ENCODE results near the gene NRXN2.

The NRXN2 gene

GRCh38 chr11:64723907-64724862, 1.2 kb upstream of the NRXN2 start:
- peak overlapping the region; percentile 52 for H3K4me3 Mint-ChIP-seq
- H3K36me3 Mint-ChIP-seq (ENCODE audit: low read depth), result peaks cover 11% of the 10 kb centered on the region
- H3K27ac Mint-ChIP-seq, result no peak overlapping the region
- no peaks in the 10 kb centered on the region for H3K9me3 Mint-ChIP-seq
- peaks cover 34% of the 10 kb centered on the region for H3K27me3 Mint-ChIP-seq (ENCODE audit: low read depth)
- H3K4me1 Mint-ChIP-seq (ENCODE audit: low read depth), result peaks cover 12% of the 10 kb centered on the region

GRCh38 chr11:64722141-64723065, 594 bp downstream of the NRXN2 start:
- Mint-ChIP-seq H3K27me3 (ENCODE audit: low read depth) (peaks cover 47% of the 10 kb centered on the region), H3K4me3 (peak overlapping the region; percentile 53), H3K36me3 (ENCODE audit: low read depth) (no peaks in the 10 kb centered on the region), H3K9me3 (no peaks in the 10 kb centered on the region), H3K27ac (no peak overlapping the region), H3K4me1 (ENCODE audit: low read depth) (peaks cover 12% of the 10 kb centered on the region)

GRCh38 chr11:64721359-64721699, 1.7 kb downstream of the NRXN2 start:
- Mint-ChIP-seq H3K4me1 (ENCODE audit: low read depth) (peaks cover 12% of the 10 kb centered on the region), H3K27ac (no peak overlapping the region), H3K36me3 (ENCODE audit: low read depth) (no peaks in the 10 kb centered on the region), H3K9me3 (no peaks in the 10 kb centered on the region), H3K4me3 (no peak overlapping the region), H3K27me3 (ENCODE audit: low read depth) (peaks cover 55% of the 10 kb centered on the region)

GRCh38 chr11:64720640-64721358, 2.2 kb downstream of the NRXN2 start:
- Mint-ChIP-seq H3K4me3 (no peak overlapping the region), H3K27ac (no peak overlapping the region), H3K9me3 (no peaks in the 10 kb centered on the region), H3K27me3 (ENCODE audit: low read depth) (peaks cover 60% of the 10 kb centered on the region), H3K36me3 (ENCODE audit: low read depth) (no peaks in the 10 kb centered on the region), H3K4me1 (ENCODE audit: low read depth) (peaks cover 12% of the 10 kb centered on the region)

GRCh38 chr11:64720167-64720566, 2.8 kb downstream of the NRXN2 start:
- no peak overlapping the region for H3K27ac Mint-ChIP-seq
- H3K4me3 Mint-ChIP-seq, result no peak overlapping the region
- H3K36me3 Mint-ChIP-seq (ENCODE audit: low read depth), result no peaks in the 10 kb centered on the region
- peaks cover 13% of the 10 kb centered on the region for H3K4me1 Mint-ChIP-seq (ENCODE audit: low read depth)
- H3K27me3 Mint-ChIP-seq (ENCODE audit: low read depth), result peaks cover 66% of the 10 kb centered on the region
- no peaks in the 10 kb centered on the region for H3K9me3 Mint-ChIP-seq

- Mint-ChIP-seq H3K4me3 (no peak overlapping the region), H3K9me3 (no peaks in the 10 kb centered on the region), H3K27ac (no peak overlapping the region), H3K36me3 (ENCODE audit: low read depth) (no peaks in the 10 kb centered on the region), H3K27me3 (ENCODE audit: low read depth) (peaks cover 74% of the 10 kb centered on the region), H3K4me1 (ENCODE audit: low read depth) (peaks cover 10% of the 10 kb centered on the region)
Observed at GRCh38 chr11:64719406-64719805, 3.6 kb downstream of the NRXN2 start.

- H3K9me3 Mint-ChIP-seq, result no peaks in the 10 kb centered on the region
- H3K27ac Mint-ChIP-seq, result no peak overlapping the region
- peaks cover 4% of the 10 kb centered on the region for H3K4me1 Mint-ChIP-seq (ENCODE audit: low read depth)
- H3K4me3 Mint-ChIP-seq, result no peak overlapping the region
- H3K27me3 Mint-ChIP-seq (ENCODE audit: low read depth), result peaks cover 80% of the 10 kb centered on the region
- H3K36me3 Mint-ChIP-seq (ENCODE audit: low read depth), result no peaks in the 10 kb centered on the region
Observed at GRCh38 chr11:64718780-64719124, 4.2 kb downstream of the NRXN2 start.

GRCh38 chr11:64718084-64718779, 4.8 kb downstream of the NRXN2 start:
- Mint-ChIP-seq H3K9me3 (no peaks in the 10 kb centered on the region), H3K27ac (no peak overlapping the region), H3K4me1 (ENCODE audit: low read depth) (peaks cover 3% of the 10 kb centered on the region), H3K36me3 (ENCODE audit: low read depth) (no peaks in the 10 kb centered on the region), H3K4me3 (no peak overlapping the region), H3K27me3 (ENCODE audit: low read depth) (peaks cover 81% of the 10 kb centered on the region)

- no peak overlapping the region for H3K4me3 Mint-ChIP-seq
- no peak overlapping the region for H3K27ac Mint-ChIP-seq
- no peaks in the 10 kb centered on the region for H3K36me3 Mint-ChIP-seq (ENCODE audit: low read depth)
- peaks cover 80% of the 10 kb centered on the region for H3K27me3 Mint-ChIP-seq (ENCODE audit: low read depth)
- no peaks in the 10 kb centered on the region for H3K9me3 Mint-ChIP-seq
- peaks cover 4% of the 10 kb centered on the region for H3K4me1 Mint-ChIP-seq (ENCODE audit: low read depth)
Observed at GRCh38 chr11:64717268-64717578, 5.8 kb downstream of the NRXN2 start.

GRCh38 chr11:64716473-64717267, 6.3 kb downstream of the NRXN2 start:
- Mint-ChIP-seq H3K27ac (no peak overlapping the region), H3K27me3 (ENCODE audit: low read depth) (peaks cover 80% of the 10 kb centered on the region), H3K4me1 (ENCODE audit: low read depth) (peaks cover 9% of the 10 kb centered on the region), H3K4me3 (no peak overlapping the region), H3K9me3 (no peaks in the 10 kb centered on the region), H3K36me3 (ENCODE audit: low read depth) (no peaks in the 10 kb centered on the region)

GRCh38 chr11:64715756-64716472, 7.1 kb downstream of the NRXN2 start:
- H3K4me1 Mint-ChIP-seq (ENCODE audit: low read depth), result peaks cover 9% of the 10 kb centered on the region
- no peaks in the 10 kb centered on the region for H3K36me3 Mint-ChIP-seq (ENCODE audit: low read depth)
- peaks cover 79% of the 10 kb centered on the region for H3K27me3 Mint-ChIP-seq (ENCODE audit: low read depth)
- H3K4me3 Mint-ChIP-seq, result no peak overlapping the region
- H3K9me3 Mint-ChIP-seq, result no peaks in the 10 kb centered on the region
- H3K27ac Mint-ChIP-seq, result no peak overlapping the region

GRCh38 chr11:64715110-64715509, 7.9 kb downstream of the NRXN2 start:
- Mint-ChIP-seq H3K4me1 (ENCODE audit: low read depth) (peaks cover 9% of the 10 kb centered on the region), H3K27me3 (ENCODE audit: low read depth) (peaks cover 79% of the 10 kb centered on the region), H3K36me3 (ENCODE audit: low read depth) (no peaks in the 10 kb centered on the region), H3K4me3 (no peak overlapping the region), H3K9me3 (no peaks in the 10 kb centered on the region), H3K27ac (no peak overlapping the region)

GRCh38 chr11:64714666-64715065, 8.3 kb downstream of the NRXN2 start:
- H3K27ac Mint-ChIP-seq, result no peak overlapping the region
- H3K4me1 Mint-ChIP-seq (ENCODE audit: low read depth), result peaks cover 9% of the 10 kb centered on the region
- no peak overlapping the region for H3K4me3 Mint-ChIP-seq
- peaks cover 79% of the 10 kb centered on the region for H3K27me3 Mint-ChIP-seq (ENCODE audit: low read depth)
- H3K9me3 Mint-ChIP-seq, result no peaks in the 10 kb centered on the region
- no peaks in the 10 kb centered on the region for H3K36me3 Mint-ChIP-seq (ENCODE audit: low read depth)

Data from T-helper 1 cell treated with Interleukin-12 subunit alpha and Interleukin-12 subunit beta and Interleukin-4 antibody, amounts not matched to agents 30 μg/mL and 1 μg/mL, for 36 hours (primary cell).